GM11168 (cell line): ENCODE measurements around the gene CNTN2.

ENCODE experiments used
- in situ Hi-C: fragments of 300-500 bp; cut with MboI; formaldehyde crosslinking; loops from one replicate; pipeline ENCODE4 v1.12.0; 2022; ENCODE audit warnings: low sequenced_read_pairs; ENCODE audit not compliant: unreplicated experiment

CNTN2 gene

DNA sequence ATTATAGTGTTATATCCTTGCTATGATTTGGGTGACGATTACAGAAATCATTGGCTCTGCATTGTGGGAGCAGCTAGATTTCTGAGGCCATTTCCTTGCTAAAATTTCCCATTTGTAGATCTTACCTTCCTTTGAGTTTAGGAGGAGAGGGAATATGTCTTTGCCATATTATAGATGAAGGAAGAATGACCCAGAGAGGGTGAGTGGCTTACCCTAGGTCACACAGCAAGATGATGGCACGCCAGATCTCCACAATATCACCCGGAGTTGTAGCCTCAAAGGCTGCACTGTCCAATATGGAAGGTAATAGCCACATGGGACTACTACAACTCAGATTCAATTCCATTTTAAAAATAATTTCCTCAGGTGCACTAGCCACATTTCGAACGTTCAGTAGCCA lies 10.3 kb downstream of the CNTN2 start:
- in situ Hi-C loops = no loop called here

DNA sequence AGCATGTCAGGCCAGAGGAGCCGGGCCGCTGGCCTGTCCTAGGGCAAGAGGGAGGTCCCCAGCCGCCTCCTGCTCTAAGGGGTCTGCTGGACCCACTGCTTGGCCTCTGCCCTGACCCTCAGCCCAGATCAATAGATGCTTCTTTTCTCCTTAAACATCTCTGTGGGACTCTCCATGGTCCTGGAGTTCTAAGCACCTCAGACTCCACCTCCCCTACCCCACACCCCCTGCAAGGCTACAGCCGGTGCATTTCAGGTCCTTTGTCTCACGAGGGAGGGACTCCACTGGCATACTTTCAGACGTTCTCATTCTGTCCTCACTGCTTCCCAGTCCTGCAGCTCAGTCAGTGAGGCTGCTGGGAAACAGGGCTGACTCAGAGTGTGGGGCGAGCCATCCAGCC lies 11.0 kb downstream of the CNTN2 start:
- in situ Hi-C loops = no loop called here

DNA sequence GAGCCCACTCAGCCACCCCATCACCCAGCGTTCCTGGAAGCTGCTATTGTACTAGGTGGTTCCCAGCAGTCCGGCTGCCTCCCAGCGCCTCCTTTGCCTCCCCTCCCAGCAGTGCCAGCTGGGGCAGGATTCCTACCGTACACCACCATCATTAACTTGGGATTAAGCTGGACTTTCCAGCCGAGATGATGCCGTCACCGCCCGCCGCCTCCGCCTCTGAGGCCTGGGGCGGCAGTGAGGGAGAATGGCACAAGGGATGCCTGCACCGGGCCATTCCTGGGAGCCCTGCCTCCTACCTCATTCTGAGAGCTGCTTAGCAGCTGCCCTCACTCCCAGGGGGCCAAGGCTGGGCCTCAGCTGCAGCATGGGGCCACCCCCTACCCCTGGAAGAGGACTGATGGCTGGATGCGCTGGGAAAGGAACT lies 13.2 kb downstream of the CNTN2 start:
- in situ Hi-C loops = no loop called here

DNA sequence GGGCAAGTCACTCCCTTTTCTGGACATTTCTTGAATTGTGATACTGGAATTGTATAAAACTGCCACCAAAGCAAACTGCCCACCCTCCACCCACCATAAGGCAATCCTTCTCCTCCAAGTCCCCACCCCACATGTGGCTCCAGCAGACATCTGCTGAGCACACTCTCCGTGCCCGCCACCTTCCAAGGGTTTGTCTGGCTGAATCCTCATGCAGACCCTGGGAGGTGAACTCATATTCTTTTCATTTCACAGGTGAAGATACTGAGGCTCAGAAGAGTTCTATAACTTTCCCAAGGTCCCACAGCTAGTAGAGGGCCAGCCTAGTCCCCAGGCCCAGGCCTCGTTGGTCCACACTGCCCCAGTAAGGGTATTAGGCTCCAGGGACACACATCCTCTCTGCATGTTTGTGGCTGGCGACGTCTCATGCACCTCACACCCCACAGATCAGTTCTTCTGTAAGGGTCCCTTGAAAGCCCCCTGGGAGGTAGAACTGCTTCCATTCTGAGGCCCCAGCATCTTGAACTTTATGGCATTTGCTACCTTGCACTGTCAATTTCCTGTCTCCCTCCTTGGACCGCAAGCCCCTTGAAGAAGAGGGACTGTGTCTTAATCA lies 14.1 kb downstream of the CNTN2 start:
- in situ Hi-C loops = no loop called here

DNA sequence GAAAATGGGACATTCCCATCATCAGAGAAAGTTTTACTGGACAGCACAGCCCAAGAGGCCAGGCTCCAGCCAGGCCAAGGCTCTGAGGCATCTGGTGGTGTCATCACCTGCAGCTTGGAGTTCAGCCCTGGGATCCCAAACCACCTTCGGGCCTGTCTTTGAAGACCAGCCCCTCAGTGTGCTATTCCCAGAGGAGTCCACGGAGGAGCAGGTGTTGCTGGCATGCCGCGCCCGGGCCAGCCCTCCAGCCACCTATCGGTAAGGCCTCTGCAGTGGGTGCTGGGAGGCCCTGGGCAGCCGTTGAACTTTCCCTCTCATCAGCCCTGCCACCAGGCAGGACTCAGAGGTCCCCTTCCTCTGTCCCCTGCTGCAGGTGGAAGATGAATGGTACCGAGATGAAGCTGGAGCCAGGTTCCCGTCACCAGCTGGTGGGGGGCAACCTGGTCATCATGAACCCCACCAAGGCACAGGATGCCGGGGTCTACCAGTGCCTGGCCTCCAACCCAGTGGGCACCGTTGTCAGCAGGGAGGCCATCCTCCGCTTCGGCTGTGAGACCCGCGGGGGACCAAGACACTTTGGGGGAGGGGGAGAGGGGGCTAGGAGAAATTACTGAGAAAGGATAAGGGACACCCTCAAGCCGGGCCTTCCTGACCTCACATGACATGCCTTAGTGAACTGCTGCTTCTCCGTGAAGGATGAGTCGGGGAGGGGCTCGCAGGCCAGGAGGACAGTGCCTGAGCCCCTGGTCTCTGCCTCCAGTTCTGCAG lies 15.0 kb downstream of the CNTN2 start:
- in situ Hi-C loops = no loop called here

DNA sequence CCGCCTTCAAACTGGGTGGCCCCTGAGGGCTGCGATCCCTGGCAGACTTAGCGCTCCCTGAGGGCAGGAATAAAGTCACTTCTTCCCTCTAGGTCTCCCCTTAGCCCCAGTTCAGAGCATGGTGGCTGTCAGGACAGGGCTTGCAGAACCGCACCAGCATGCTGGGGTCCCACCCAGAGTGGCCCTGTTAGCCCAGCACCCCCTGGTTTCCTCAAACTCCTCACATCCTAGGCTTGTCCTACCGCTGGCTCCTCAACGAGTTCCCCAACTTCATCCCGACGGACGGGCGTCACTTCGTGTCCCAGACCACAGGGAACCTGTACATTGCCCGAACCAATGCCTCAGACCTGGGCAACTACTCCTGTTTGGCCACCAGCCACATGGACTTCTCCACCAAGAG lies 15.8 kb downstream of the CNTN2 start:
- in situ Hi-C loops = no loop called here

DNA sequence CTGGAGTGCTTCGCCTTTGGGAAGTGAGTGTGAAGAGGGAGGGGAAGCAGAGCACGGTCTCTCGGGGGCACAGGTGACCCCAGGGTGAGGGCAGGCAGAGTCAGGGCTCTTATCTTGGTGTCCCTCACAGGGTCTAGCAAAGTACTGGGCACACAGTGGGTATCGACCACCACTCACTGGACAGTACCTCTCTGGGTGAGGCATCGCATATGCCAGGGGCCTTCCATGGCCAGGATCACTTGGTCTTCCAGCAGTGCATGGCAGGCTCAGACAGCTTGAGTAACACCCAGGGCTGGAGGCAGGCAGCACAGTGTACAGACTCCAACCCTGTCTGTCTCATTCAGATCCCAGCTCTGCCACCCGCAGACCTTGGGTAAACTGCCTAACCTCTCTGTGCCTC lies 16.6 kb downstream of the CNTN2 start:
- in situ Hi-C loops = loop anchor here (10.0 kb wide), 1 partner anchor 85 kb away; no protein-coding TSS in a partner anchor

DNA sequence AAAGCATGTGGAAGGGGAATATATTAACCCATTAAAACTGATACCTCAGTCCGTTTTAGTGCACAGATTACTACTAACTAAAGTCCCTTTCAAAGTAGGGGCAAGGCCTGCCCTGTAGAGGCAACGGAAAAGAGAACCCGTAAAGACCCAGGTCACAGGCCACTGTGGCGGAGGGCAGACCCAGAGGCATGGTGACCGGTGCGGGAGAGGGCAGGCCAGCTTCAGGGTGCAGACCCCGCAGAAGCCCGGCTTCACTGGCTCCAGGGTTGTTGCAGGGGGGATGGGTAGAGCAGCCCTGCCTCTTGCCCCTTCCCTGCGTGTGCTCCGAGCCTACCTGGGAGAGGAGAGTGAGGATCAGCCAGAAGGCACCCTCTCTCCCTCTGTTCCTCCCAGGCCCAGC lies 17.7 kb downstream of the CNTN2 start:
- in situ Hi-C loops = loop anchor here (10.0 kb wide), 1 partner anchor 86 kb away; no protein-coding TSS in a partner anchor

DNA sequence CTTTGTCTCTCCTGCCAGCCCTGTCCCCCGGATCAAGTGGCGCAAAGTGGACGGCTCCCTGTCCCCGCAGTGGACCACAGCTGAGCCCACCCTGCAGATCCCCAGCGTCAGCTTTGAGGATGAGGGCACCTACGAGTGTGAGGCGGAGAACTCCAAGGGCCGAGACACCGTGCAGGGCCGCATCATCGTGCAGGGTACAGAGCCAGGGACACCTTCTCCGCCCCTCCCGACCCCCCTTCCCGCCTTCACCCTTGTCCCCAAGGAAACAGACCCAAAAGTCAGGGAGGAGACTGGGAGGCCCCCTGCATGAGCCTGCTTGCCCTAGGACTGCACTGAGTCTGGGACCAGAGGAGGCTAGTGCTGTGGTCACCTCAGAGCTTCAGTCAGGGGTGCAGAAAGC lies 18.2 kb downstream of the CNTN2 start:
- in situ Hi-C loops = loop anchor here (10.0 kb wide), 1 partner anchor 86 kb away; no protein-coding TSS in a partner anchor

DNA sequence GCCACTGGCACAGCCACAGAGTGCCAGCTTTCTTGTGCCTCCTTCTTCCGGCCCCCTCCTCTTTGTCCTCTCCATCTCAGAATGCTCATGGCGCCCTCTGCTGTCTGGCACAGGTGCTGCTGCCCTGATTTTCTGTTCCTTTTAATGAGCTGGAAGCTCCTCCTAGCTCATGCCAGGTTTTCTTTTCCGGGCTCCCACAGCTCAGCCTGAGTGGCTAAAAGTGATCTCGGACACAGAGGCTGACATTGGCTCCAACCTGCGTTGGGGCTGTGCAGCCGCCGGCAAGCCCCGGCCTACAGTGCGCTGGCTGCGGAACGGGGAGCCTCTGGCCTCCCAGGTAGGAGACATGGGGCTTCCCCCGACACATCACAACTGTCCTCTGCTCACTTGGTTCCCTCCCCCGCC lies 18.7 kb downstream of the CNTN2 start:
- in situ Hi-C loops = loop anchor here (10.0 kb wide), 1 partner anchor 87 kb away; no protein-coding TSS in a partner anchor

DNA sequence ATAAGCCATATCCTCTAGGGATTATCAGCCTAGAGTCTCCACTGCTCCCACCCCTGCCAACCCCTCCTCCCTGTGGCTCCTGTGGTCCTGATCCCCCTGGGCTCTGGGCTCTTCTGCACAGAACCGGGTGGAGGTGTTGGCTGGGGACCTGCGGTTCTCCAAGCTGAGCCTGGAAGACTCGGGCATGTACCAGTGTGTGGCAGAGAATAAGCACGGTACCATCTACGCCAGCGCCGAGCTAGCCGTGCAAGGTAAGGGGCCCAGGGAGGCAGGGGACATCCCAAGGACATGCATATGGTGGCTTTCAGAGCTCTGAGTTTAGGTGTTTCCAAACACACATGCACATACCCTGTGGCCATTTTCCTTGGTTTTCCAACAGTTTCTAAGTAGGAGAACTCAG lies 19.3 kb downstream of the CNTN2 start:
- in situ Hi-C loops = loop anchor here (10.0 kb wide), 1 partner anchor 88 kb away; no protein-coding TSS in a partner anchor

DNA sequence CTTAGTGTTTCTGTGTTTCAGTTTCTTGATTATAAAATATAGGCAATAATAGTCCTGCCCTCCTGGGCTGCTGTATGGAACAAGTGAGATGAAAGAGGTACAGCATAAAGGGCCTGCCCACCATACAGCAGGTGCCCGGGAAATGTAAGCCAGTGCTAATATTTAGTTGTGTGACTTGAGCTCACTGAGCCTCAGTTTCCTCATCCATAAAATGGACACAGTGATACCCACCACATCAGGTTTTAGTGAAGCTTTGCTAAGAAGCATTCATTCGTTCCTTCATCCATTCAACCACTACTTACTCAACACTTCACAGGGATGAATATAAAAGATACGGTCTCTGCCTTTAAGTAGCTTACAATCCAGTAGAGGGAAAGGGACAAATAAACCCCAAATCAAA lies 19.9 kb downstream of the CNTN2 start:
- in situ Hi-C loops = loop anchor here (10.0 kb wide), 1 partner anchor 88 kb away; no protein-coding TSS in a partner anchor

DNA sequence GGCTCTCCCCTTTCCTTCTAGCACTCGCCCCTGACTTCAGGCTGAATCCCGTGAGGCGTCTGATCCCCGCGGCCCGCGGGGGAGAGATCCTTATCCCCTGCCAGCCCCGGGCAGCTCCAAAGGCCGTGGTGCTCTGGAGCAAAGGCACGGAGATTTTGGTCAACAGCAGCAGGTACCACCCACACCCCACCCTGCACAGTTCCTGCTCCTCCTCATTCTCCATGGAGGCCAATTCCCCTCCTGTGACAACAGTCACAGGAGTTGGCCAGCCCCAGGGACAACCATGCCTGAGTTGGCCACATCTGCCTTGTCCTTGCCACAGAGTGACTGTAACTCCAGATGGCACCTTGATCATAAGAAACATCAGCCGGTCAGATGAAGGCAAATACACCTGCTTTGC lies 21.3 kb downstream of the CNTN2 start:
- in situ Hi-C loops = loop anchor here (10.0 kb wide), 1 partner anchor 90 kb away; no protein-coding TSS in a partner anchor

DNA sequence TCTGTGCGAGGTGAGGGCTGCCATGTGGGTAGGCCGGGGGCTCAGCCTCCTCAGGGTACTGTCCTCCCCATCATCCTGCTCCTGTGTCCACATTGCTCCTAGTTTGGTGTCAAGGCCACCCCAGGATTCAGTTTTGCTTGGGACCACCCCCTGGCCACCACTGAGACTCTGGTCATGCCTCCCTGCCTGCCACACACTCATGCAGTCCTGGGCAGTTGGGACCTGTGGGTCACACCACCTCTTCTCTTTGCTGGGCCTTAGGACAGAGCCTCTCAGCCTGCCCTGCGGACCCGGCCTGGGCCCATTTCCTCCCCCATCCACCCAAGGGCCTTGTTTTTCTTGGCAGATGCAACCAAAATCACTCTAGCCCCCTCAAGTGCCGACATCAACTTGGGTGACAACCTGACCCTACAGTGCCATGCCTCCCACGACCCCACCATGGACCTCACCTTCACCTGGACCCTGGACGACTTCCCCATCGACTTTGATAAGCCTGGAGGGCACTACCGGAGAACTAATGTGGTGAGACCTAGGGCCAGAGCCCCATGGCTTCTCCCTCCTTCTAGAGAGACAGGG lies 21.8 kb downstream of the CNTN2 start:
- in situ Hi-C loops = loop anchor here (10.0 kb wide), 1 partner anchor 90 kb away; no protein-coding TSS in a partner anchor

DNA sequence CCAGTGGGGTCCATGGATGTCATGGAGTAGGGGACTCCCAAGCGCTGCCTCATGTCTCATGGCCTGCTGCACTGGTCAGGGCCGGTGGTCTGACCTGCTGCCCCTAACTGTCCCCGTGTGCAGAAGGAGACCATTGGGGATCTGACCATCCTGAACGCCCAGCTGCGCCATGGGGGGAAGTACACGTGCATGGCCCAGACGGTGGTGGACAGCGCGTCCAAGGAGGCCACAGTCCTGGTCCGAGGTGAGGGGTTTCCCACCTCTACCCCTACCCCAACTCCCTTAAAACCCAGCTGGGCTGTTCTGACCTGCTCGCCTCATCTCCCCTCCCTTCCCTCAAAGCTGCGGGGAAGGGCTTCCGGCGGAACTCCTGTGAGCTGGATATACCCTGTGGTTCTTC lies 22.7 kb downstream of the CNTN2 start:
- in situ Hi-C loops = loop anchor here (10.0 kb wide), 1 partner anchor 91 kb away; no protein-coding TSS in a partner anchor

DNA sequence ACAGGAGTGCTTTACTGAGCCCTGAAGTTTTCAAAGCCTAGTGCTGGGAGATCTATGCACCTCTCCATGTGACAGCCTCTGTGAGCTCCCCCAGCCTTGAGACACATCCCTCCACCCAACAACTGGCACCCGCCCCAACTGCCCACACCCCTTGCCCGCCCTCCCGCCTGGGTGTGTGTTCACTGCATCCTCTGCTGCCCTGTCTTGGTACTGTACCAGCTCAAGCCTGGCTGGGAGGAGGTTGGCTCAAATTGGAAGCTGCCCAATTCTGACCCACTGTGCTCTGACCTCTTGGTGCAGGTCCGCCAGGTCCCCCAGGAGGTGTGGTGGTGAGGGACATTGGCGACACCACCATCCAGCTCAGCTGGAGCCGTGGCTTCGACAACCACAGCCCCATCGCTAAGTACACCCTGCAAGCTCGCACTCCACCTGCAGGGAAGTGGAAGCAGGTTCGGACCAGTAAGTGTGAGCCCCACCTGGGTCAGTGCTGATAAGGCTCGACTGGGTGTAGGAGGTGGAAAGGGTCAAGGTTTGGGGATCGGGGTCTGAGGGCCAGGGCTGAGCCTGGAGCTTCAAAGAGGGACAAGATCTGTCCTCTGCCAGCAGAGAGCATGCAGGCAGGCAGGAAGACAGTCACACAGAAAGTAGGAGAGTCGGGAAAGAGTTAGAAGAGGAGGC lies 23.3 kb downstream of the CNTN2 start:
- in situ Hi-C loops = loop anchor here (10.0 kb wide), 1 partner anchor 91 kb away; no protein-coding TSS in a partner anchor

DNA sequence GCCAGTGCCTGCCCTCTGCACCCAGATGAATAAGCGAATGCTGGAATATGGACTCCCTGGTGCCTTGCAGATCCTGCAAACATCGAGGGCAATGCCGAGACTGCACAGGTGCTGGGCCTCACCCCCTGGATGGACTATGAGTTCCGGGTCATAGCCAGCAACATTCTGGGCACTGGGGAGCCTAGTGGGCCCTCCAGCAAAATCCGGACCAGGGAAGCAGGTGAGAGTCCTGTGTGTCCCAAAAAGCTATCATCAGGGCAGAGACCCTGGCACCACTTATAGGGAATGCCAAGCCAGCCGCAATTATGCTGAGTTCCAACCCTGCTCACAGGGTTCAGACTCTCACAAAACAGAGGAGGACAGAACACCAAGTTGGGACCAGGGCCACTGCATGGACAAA lies 24.0 kb downstream of the CNTN2 start:
- in situ Hi-C loops = loop anchor here (10.0 kb wide), 1 partner anchor 92 kb away; no protein-coding TSS in a partner anchor

DNA sequence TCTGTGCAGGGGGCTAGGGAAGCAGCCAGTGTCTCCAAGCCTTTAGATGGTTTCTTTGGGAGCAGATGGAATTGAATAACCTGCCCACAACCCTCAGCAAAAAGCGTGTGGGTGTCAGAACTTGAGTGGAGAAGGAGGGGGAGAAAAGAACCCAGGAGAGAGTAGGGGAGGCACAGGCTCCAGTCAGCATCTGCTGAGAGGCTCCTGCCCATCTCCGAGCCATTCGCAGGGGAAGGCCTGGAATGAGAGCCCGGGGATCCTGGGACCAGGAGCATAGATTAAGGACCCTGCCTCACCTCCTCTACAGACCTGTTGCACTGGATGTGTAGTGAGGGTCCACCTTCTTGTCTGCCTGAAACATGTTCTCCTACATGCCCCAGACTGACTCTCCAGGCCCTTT lies 25.0 kb downstream of the CNTN2 start:
- in situ Hi-C loops = loop anchor here (10.0 kb wide), 1 partner anchor 93 kb away; no protein-coding TSS in a partner anchor

DNA sequence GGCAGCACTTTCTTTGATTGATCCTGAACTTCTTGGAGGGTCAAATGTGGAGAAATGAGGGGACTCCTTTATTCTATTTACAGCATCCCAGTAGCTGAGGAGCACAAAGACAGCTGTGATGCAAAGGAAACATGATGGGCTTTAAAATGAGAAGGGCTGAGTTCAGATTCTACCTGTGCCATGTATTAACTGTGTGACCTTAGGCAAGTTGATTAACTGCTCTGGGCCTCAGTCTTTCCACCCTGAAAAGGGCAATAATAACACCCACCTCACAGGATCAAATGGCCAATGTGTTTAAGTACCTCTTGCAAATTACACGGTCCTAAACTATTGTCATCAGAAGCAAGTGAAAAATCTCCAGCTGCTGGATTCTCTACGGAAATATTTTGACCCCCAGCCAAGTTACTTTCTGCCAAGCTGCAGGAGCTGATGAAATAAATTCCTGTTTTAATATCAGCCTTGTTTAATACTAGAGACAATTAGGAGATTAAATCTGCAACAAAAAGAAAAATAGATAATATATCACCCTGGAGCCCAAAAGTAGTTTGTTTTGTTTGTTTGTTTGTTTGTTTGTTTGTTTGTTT lies 25.5 kb downstream of the CNTN2 start:
- in situ Hi-C loops = loop anchor here (10.0 kb wide), 1 partner anchor 94 kb away; no protein-coding TSS in a partner anchor
